OCI-LY3 (cell line): ENCODE results near the gene SRXN1.

ENCODE experiments used
- H2AFZ ChIP-seq: fragments of 200-600, 300-600 bp; shearing (Covaris generic); 2 replicates; pipeline ENCODE4 v1.6.0; 2014; ENCODE audit warnings: antibody characterized with exemption, low read depth, low read length
- H3K27ac ChIP-seq: fragments of 200-600, 300-600 bp; sonication (generic); 2 replicates; pipeline ENCODE4 v1.5.1; 2014; ENCODE audit warnings: mild to moderate bottlenecking, low read length, moderate library complexity, mixed read lengths
- H3K27me3 ChIP-seq: fragments of 200-600, 300-600 bp; sonication (generic); 2 replicates; pipeline ENCODE4 v1.6.1; 2014; ENCODE audit warnings: low read depth, low read length, mixed read lengths
- H3K36me3 ChIP-seq: fragments of 200-600, 300-600 bp; sonication (generic); replicated peaks from 2 replicates; pipeline ENCODE3; 2014; ENCODE audit warnings: low read depth, low read length, mixed read lengths
- H3K4me1 ChIP-seq: fragments of 300-600, 200-600 bp; sonication (generic); 2 replicates; pipeline ENCODE4 v1.6.1; 2014; ENCODE audit warnings: low read length, mixed read lengths
- H3K4me2 ChIP-seq: fragments of 200-600, 300-600 bp; sonication (generic); 2 replicates; pipeline ENCODE4 v1.6.1; 2014; ENCODE audit warnings: low read length, mixed read lengths
- H3K4me3 ChIP-seq: fragments of 300-600, 200-600 bp; sonication (generic); 2 replicates; pipeline ENCODE4 v1.5.1; 2014; ENCODE audit warnings: antibody characterized with exemption, mild to moderate bottlenecking, low read length, moderate library complexity
- H3K79me2 ChIP-seq: fragments of 300-600, 200-600 bp; shearing (Covaris generic); 2 replicates; pipeline ENCODE4 v1.6.1; 2014; ENCODE audit warnings: mild to moderate bottlenecking, low read length, mixed read lengths
- H3K9ac ChIP-seq: fragments of 300-600, 200-600 bp; shearing (Covaris generic); 2 replicates; pipeline ENCODE4 v1.6.0; 2014; ENCODE audit warnings: mild to moderate bottlenecking, low read length, moderate library complexity
- H3K9me3 ChIP-seq: fragments of 200-600, 300-600 bp; shearing (Covaris generic); 2 replicates; pipeline ENCODE4 v1.6.1; 2014; ENCODE audit warnings: low read length, mixed read lengths; ENCODE audit not compliant: insufficient read depth
- H4K20me1 ChIP-seq: fragments of 200-600, 300-600 bp; sonication (generic); 2 replicates; pipeline ENCODE4 v1.6.1; 2016; ENCODE audit warnings: low read length, mixed read lengths; ENCODE audit not compliant: insufficient read depth
- EZH2phosphoT487 ChIP-seq: fragments of 200-600 bp; shearing (Covaris generic); IDR thresholded peaks from 2 replicates; pipeline ENCODE4 v1.6.1; 2018; ENCODE audit warnings: antibody characterized with exemption, mixed run types, low read depth
- TF ChIP-seq, protein P1 (sequence below): fragments of 200-600, 300-600 bp; sonication (generic); IDR thresholded peaks from 2 replicates; pipeline ENCODE4 v1.5.1; 2014; ENCODE audit warnings: antibody characterized with exemption, low read length, low read depth

Gene SRXN1

DNA sequence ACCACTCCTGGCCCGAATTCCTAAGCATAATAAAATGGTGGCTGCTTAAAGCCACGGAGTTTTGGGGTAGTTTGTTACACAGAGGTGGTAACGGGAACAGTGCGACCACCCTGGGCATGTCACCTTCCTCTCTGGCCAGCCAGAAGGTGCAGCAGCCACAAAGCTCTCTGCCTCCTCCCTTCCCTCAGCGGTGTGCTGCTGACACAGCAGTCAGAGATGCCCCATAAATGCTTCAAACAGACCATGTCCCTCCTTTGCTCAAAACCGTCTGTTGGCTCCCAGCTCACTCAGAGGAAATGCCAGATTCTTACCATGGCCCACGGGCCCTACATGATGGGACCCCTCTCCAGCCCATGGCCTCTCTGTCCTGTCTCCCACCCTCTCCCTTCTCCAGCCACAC, 30.8 kb downstream of the SRXN1 start:
- H3K36me3 ChIP-seq = no peaks in the 10 kb centered on the region
- peaks cover 9% of the 10 kb centered on the region for H3K4me1 ChIP-seq
- H3K9me3 ChIP-seq = peaks cover 6% of the 10 kb centered on the region; the same call in 1 of the 2 replicates
- peaks cover 11% of the 10 kb centered on the region; the same call in 1 of the 2 replicates for H3K27me3 ChIP-seq
- TF ChIP-seq, protein P1, sequence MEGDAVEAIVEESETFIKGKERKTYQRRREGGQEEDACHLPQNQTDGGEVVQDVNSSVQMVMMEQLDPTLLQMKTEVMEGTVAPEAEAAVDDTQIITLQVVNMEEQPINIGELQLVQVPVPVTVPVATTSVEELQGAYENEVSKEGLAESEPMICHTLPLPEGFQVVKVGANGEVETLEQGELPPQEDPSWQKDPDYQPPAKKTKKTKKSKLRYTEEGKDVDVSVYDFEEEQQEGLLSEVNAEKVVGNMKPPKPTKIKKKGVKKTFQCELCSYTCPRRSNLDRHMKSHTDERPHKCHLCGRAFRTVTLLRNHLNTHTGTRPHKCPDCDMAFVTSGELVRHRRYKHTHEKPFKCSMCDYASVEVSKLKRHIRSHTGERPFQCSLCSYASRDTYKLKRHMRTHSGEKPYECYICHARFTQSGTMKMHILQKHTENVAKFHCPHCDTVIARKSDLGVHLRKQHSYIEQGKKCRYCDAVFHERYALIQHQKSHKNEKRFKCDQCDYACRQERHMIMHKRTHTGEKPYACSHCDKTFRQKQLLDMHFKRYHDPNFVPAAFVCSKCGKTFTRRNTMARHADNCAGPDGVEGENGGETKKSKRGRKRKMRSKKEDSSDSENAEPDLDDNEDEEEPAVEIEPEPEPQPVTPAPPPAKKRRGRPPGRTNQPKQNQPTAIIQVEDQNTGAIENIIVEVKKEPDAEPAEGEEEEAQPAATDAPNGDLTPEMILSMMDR = no peak
- no peak for TF ChIP-seq EZH2phosphoT487
- H3K27ac ChIP-seq = no peak overlapping the region
- H3K9ac ChIP-seq = no peak overlapping the region
- no peaks in the 10 kb centered on the region for H4K20me1 ChIP-seq
- H3K4me2 ChIP-seq = no peak overlapping the region
- H2AFZ ChIP-seq = no peak overlapping the region
- H3K79me2 ChIP-seq = no peaks in the 10 kb centered on the region
- no peak overlapping the region for H3K4me3 ChIP-seq

- H3K4me2 ChIP-seq = no peak overlapping the region
Observed at GRCh38 chr20:621125-621756, 31.8 kb downstream of the SRXN1 start.

GRCh38 chr20:620246-620645, 32.8 kb downstream of the SRXN1 start:
- H3K9ac ChIP-seq = no peak overlapping the region
- peaks cover 16% of the 10 kb centered on the region for H3K4me1 ChIP-seq
- H4K20me1 ChIP-seq = no peaks in the 10 kb centered on the region
- H3K4me2 ChIP-seq = no peak overlapping the region
- no peaks in the 10 kb centered on the region for H3K36me3 ChIP-seq
- TF ChIP-seq, protein P1 = no peak
- no peak for TF ChIP-seq EZH2phosphoT487
- H2AFZ ChIP-seq = no peak overlapping the region
- no peak overlapping the region for H3K4me3 ChIP-seq
- H3K27ac ChIP-seq = no peak overlapping the region
- H3K27me3 ChIP-seq = peaks cover 11% of the 10 kb centered on the region; the same call in 1 of the 2 replicates
- no peaks in the 10 kb centered on the region for H3K79me2 ChIP-seq
- peaks cover 6% of the 10 kb centered on the region; the same call in 1 of the 2 replicates for H3K9me3 ChIP-seq

More at GRCh38 chr20:621125-621756, 31.8 kb downstream of the SRXN1 start:
- Histone ChIP-seq H3K4me1 (peaks cover 9% of the 10 kb centered on the region), H3K27me3 (peaks cover 11% of the 10 kb centered on the region; the same call in 1 of the 2 replicates), H3K27ac (no peak overlapping the region), H4K20me1 (no peaks in the 10 kb centered on the region), H3K4me3 (no peak overlapping the region), H2AFZ (no peak overlapping the region), H3K36me3 (no peaks in the 10 kb centered on the region), H3K9ac (no peak overlapping the region), H3K9me3 (peaks cover 6% of the 10 kb centered on the region; the same call in 1 of the 2 replicates), H3K79me2 (no peaks in the 10 kb centered on the region)
- TF ChIP-seq EZH2phosphoT487 = no peak
- TF ChIP-seq, protein P1 = no peak

GRCh38 chr20:618980-619379, 34.0 kb downstream of the SRXN1 start:
- Histone ChIP-seq H3K9ac (no peak overlapping the region), H3K27me3 (peaks cover 11% of the 10 kb centered on the region; the same call in 1 of the 2 replicates), H2AFZ (no peak overlapping the region), H4K20me1 (no peaks in the 10 kb centered on the region), H3K4me3 (no peak overlapping the region), H3K27ac (no peak overlapping the region), H3K79me2 (no peaks in the 10 kb centered on the region), H3K36me3 (no peaks in the 10 kb centered on the region), H3K4me1 (peaks cover 13% of the 10 kb centered on the region), H3K4me2 (no peak overlapping the region), H3K9me3 (peaks cover 6% of the 10 kb centered on the region; the same call in 1 of the 2 replicates)
- TF ChIP-seq, protein P1 = no peak
- TF ChIP-seq EZH2phosphoT487 = no peak
